Trophoblast cell (in vitro differentiated cells and primary cell): ENCODE data around the gene GABRB2.

Experiments used
- DNase-seq, 2 donors: peaks; one replicate each; pipeline ENCODE4 v3.0.0-alpha.2; 2016
- H2AFZ ChIP-seq: 2 replicates; pipeline ENCODE4 v1.6.1; 2013; ENCODE audit warnings: low read length, moderate library complexity, mild to moderate bottlenecking; ENCODE audit not compliant: insufficient read depth, poor library complexity
- H2AK5ac ChIP-seq: 2 replicates; pipeline ENCODE4 v1.6.1; 2013; ENCODE audit warnings: mild to moderate bottlenecking, low read length
- H2BK120ac ChIP-seq: 2 replicates; pipeline ENCODE4 v1.6.1; 2013; ENCODE audit warnings: low read length, mild to moderate bottlenecking, moderate library complexity; ENCODE audit not compliant: insufficient read depth, poor library complexity
- H2BK12ac ChIP-seq: 2 replicates; pipeline ENCODE4 v1.6.1; 2013; ENCODE audit warnings: mild to moderate bottlenecking, low read length, moderate library complexity
- H2BK5ac ChIP-seq: 2 replicates; pipeline ENCODE4 v1.6.1; 2013; ENCODE audit warnings: low read length, low read depth, moderate library complexity, mild to moderate bottlenecking; ENCODE audit not compliant: poor library complexity
- H3K14ac ChIP-seq: 2 replicates; pipeline ENCODE4 v1.6.1; 2013; ENCODE audit warnings: mild to moderate bottlenecking, low read length
- H3K18ac ChIP-seq: 2 replicates; pipeline ENCODE4 v1.6.1; 2013; ENCODE audit warnings: mild to moderate bottlenecking, low read length
- H3K23ac ChIP-seq: 2 replicates; pipeline ENCODE4 v1.6.1; 2013; ENCODE audit warnings: low read length
- H3K27ac ChIP-seq: 2 replicates; pipeline ENCODE4 v1.5.1; 2013; ENCODE audit warnings: low read depth, mild to moderate bottlenecking, inconsistent platforms, low read length, moderate library complexity
- H3K27me3 ChIP-seq: 2 replicates; pipeline ENCODE4 v1.6.1; 2013; ENCODE audit warnings: inconsistent platforms, mild to moderate bottlenecking, low read length, moderate library complexity; ENCODE audit not compliant: insufficient read depth
- H3K36me3 ChIP-seq, 2 experiments: 1 replicate in 1 of 2; 2 replicates in 1 of 2; pipeline ENCODE4 v1.6.1; 2013; ENCODE audit warnings: low read length in 2 of 2, mild to moderate bottlenecking in 2 of 2, moderate library complexity in 1 of 2; ENCODE audit not compliant: insufficient read depth in 2 of 2, control insufficient read depth in 1 of 2
- H3K4ac ChIP-seq: 2 replicates; pipeline ENCODE4 v1.6.1; 2013; ENCODE audit warnings: low read depth, mild to moderate bottlenecking, low read length, moderate library complexity
- H3K4me1 ChIP-seq, 2 experiments: 1 replicate in 1 of 2; 2 replicates in 1 of 2; pipeline ENCODE4 v1.6.1; 2013; ENCODE audit warnings: low read length in 2 of 2, mild to moderate bottlenecking in 2 of 2, moderate library complexity in 1 of 2; ENCODE audit not compliant: insufficient read depth in 2 of 2, control insufficient read depth in 1 of 2
- H3K4me2 ChIP-seq: 2 replicates; pipeline ENCODE4 v1.6.1; 2013; ENCODE audit warnings: inconsistent platforms, mild to moderate bottlenecking, low read length, moderate library complexity
- H3K4me3 ChIP-seq: 2 replicates; pipeline ENCODE4 v1.5.1; 2013; ENCODE audit warnings: mild to moderate bottlenecking, low read depth, low read length, inconsistent platforms
- H3K79me1 ChIP-seq: one replicate; pipeline ENCODE4 v1.6.1; 2013; ENCODE audit warnings: low read length
- H3K79me2 ChIP-seq: 2 replicates; pipeline ENCODE4 v1.6.1; 2013; ENCODE audit warnings: low read length, mild to moderate bottlenecking; ENCODE audit not compliant: control insufficient read depth, insufficient read depth, poor library complexity
- H3K9ac ChIP-seq: 2 replicates; pipeline ENCODE4 v1.6.1; 2013; ENCODE audit warnings: mild to moderate bottlenecking, low read length
- H3K9me3 ChIP-seq: 2 replicates; pipeline ENCODE4 v1.6.1; 2013; ENCODE audit warnings: low read depth, mild to moderate bottlenecking, control low read depth, inconsistent platforms, low read length; ENCODE audit not compliant: insufficient read depth
- H4K12ac ChIP-seq: 2 replicates; pipeline ENCODE4 v1.6.1; 2013; ENCODE audit warnings: low read depth, mild to moderate bottlenecking, low read length, moderate library complexity
- H4K8ac ChIP-seq: 2 replicates; pipeline ENCODE4 v1.6.1; 2013; ENCODE audit warnings: low read depth, mild to moderate bottlenecking, low read length, moderate library complexity
- H4K91ac ChIP-seq: one replicate; pipeline ENCODE4 v1.6.1; 2013; ENCODE audit warnings: low read depth, mild to moderate bottlenecking, low read length, moderate library complexity
- WGBS: extraction: QIAGEN DNeasy Blood & Tissue Kit; methylation state at CpG from one replicate; pipeline ENCODE4 v1.1.7; 2013; ENCODE audit warnings: missing lambda C conversion rate; ENCODE audit not compliant: insufficient read length, insufficient coverage; ENCODE audit errors: extremely low coverage; 5-methylcytosine and 5-hydroxymethylcytosine counted together

GABRB2 gene

GRCh38 chr5:161274951-161275350, 271.6 kb downstream of the GABRB2 start:
- Histone ChIP-seq H2AK5ac (no peak overlapping the region), H3K4me1 (no peaks in the 10 kb centered on the region), H3K79me1 (no peaks in the 10 kb centered on the region), H3K4ac (no peak overlapping the region), H4K91ac (no peak overlapping the region), H2BK12ac (no peak overlapping the region), H3K27me3 (no peaks in the 10 kb centered on the region), H3K9ac (no peak overlapping the region), H3K4me2 (no peak overlapping the region), H2BK120ac (no peak overlapping the region), H3K79me2 (no peaks in the 10 kb centered on the region), H2AFZ (no peak overlapping the region), H3K9me3 (no peaks in the 10 kb centered on the region), H2BK5ac (no peak overlapping the region), H3K36me3 (no peaks in the 10 kb centered on the region), H3K14ac (no peak overlapping the region), H3K23ac (no peak overlapping the region), H4K12ac (no peak overlapping the region), H3K18ac (no peak overlapping the region), H3K27ac (no peak overlapping the region), H4K8ac (no peak overlapping the region), H3K4me3 (no peak overlapping the region)
- no peak for DNase-seq
- WGBS, result no CpG with 5 or more reads among the region's 2 CpGs

- DNase-seq, result no peak
- H3K14ac ChIP-seq, result no peak overlapping the region
- H3K23ac ChIP-seq, result no peak overlapping the region
- H3K4me2 ChIP-seq, result no peak overlapping the region
- H2AFZ ChIP-seq, result no peak overlapping the region
- no peak overlapping the region for H3K4ac ChIP-seq
- H3K9me3 ChIP-seq, result no peaks in the 10 kb centered on the region
- no peak overlapping the region for H3K4me3 ChIP-seq
- no peaks in the 10 kb centered on the region for H3K27me3 ChIP-seq
- H3K27ac ChIP-seq, result no peak overlapping the region
- H3K79me2 ChIP-seq, result no peaks in the 10 kb centered on the region
- H3K18ac ChIP-seq, result no peak overlapping the region
- no peak overlapping the region for H4K91ac ChIP-seq
- H3K4me1 ChIP-seq, result no peaks in the 10 kb centered on the region
- H2BK12ac ChIP-seq, result no peak overlapping the region
- H4K8ac ChIP-seq, result no peak overlapping the region
- no peak overlapping the region for H2AK5ac ChIP-seq
- no peak overlapping the region for H4K12ac ChIP-seq
- H3K79me1 ChIP-seq, result no peaks in the 10 kb centered on the region
- no peaks in the 10 kb centered on the region for H3K36me3 ChIP-seq
- no peak overlapping the region for H2BK5ac ChIP-seq
- no peak overlapping the region for H3K9ac ChIP-seq
- no peak overlapping the region for H2BK120ac ChIP-seq
Observed at GRCh38 chr5:161273410-161273809, 273.1 kb downstream of the GABRB2 start.

GRCh38 chr5:161271816-161272215, 274.7 kb downstream of the GABRB2 start:
- Histone ChIP-seq H3K9ac (no peak overlapping the region), H2BK120ac (no peak overlapping the region), H2AFZ (no peak overlapping the region), H3K9me3 (no peaks in the 10 kb centered on the region), H3K18ac (no peak overlapping the region), H3K36me3 (no peaks in the 10 kb centered on the region), H3K4me3 (no peak overlapping the region), H4K8ac (no peak overlapping the region), H3K79me2 (no peaks in the 10 kb centered on the region), H3K4me2 (no peak overlapping the region), H3K27me3 (no peaks in the 10 kb centered on the region), H3K27ac (no peak overlapping the region), H4K91ac (no peak overlapping the region), H4K12ac (no peak overlapping the region), H2AK5ac (no peak overlapping the region), H3K23ac (no peak overlapping the region), H3K4me1 (no peaks in the 10 kb centered on the region), H2BK5ac (no peak overlapping the region), H2BK12ac (no peak overlapping the region), H3K79me1 (no peaks in the 10 kb centered on the region), H3K4ac (no peak overlapping the region), H3K14ac (no peak overlapping the region)
- whole genome bisulfite sequencing, result no CpG with 5 or more reads among the region's 1 CpG
- DNase-seq, result no peak

- no peak overlapping the region for H3K4ac ChIP-seq
- H2BK12ac ChIP-seq, result no peak overlapping the region
- no peaks in the 10 kb centered on the region for H3K9me3 ChIP-seq
- H3K4me3 ChIP-seq, result no peak overlapping the region
- H3K36me3 ChIP-seq, result no peaks in the 10 kb centered on the region
- no peak overlapping the region for H3K14ac ChIP-seq
- H2BK5ac ChIP-seq, result no peak overlapping the region
- no peak overlapping the region for H4K91ac ChIP-seq
- H3K79me1 ChIP-seq, result no peaks in the 10 kb centered on the region
- H3K18ac ChIP-seq, result no peak overlapping the region
- DNase-seq, result no peak
- no peak overlapping the region for H3K4me2 ChIP-seq
- no peak overlapping the region for H2AFZ ChIP-seq
- H3K27ac ChIP-seq, result no peak overlapping the region
- H3K23ac ChIP-seq, result no peak overlapping the region
- no peaks in the 10 kb centered on the region for H3K27me3 ChIP-seq
- no peak overlapping the region for H4K12ac ChIP-seq
- no peaks in the 10 kb centered on the region for H3K4me1 ChIP-seq
- H2AK5ac ChIP-seq, result no peak overlapping the region
- no peak overlapping the region for H3K9ac ChIP-seq
- H4K8ac ChIP-seq, result no peak overlapping the region
- no peak overlapping the region for H2BK120ac ChIP-seq
- H3K79me2 ChIP-seq, result no peaks in the 10 kb centered on the region
Observed at GRCh38 chr5:161269125-161269524, 277.4 kb downstream of the GABRB2 start.

DNA sequence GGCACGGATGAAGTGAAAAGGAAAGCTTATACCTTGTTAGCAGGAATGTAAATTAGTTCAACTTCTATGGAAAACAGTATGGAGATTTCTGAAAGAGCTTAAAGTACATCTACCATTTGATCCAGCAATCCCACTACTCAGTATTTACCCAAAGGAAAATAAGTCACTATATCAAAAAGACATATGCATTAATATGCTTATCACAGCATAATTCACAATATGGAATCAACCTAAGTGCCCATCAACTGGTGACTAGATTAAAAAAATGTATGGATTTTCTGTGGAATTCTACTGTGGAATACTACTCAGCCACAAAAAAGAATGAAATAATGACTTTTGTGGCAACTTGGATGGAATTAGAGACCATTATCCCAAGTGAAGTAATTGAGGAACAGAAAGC, 279.6 kb downstream of the GABRB2 start:
- DNase-seq, result no peak
- Histone ChIP-seq H3K4me3 (no peak overlapping the region), H3K79me2 (no peaks in the 10 kb centered on the region), H2BK12ac (no peak overlapping the region), H3K14ac (no peak overlapping the region), H3K9ac (no peak overlapping the region), H3K23ac (no peak overlapping the region), H3K9me3 (no peaks in the 10 kb centered on the region), H3K27ac (no peak overlapping the region), H3K4ac (no peak overlapping the region), H3K18ac (no peak overlapping the region), H3K27me3 (no peaks in the 10 kb centered on the region), H2BK120ac (no peak overlapping the region), H4K8ac (no peak overlapping the region), H3K4me1 (no peaks in the 10 kb centered on the region), H4K91ac (no peak overlapping the region), H2AFZ (no peak overlapping the region), H2AK5ac (no peak overlapping the region), H3K36me3 (no peaks in the 10 kb centered on the region), H4K12ac (no peak overlapping the region), H2BK5ac (no peak overlapping the region), H3K79me1 (no peaks in the 10 kb centered on the region), H3K4me2 (no peak overlapping the region)
- no CpG with 5 or more reads among the region's 1 CpG for WGBS
